OCI-LY7 (cell line): ENCODE results near the gene HPCA.

Source experiments
- CTCF ChIP-seq: fragments of 200-600 bp; sonication (generic); conservative IDR thresholded peaks from 2 replicates; pipeline ENCODE4 v1.5.1; 2014; ENCODE audit warnings: mild to moderate bottlenecking, antibody characterized with exemption, low read length, moderate library complexity, mixed read lengths
- EZH2phosphoT487 ChIP-seq: fragments of 200-600 bp; sonication (generic); IDR thresholded peaks from 2 replicates; pipeline ENCODE4 v1.6.1; 2018; ENCODE audit warnings: low read depth, borderline replicate concordance, mild to moderate bottlenecking, mixed run types, antibody characterized with exemption, low read length, moderate library complexity, mixed read lengths

- no peak for TF ChIP-seq CTCF
- TF ChIP-seq EZH2phosphoT487 = no peak
These were observed 1.6 kb upstream of the HPCA start for GRCh38 chr1:32884726-32885125.
